Transverse colon (tissue), 3 donors: Measurements from ENCODE around the gene KSR1.

Experiments used
- EP300 ChIP-seq: sonication (generic); formaldehyde crosslinking; IDR thresholded peaks from one replicate; pipeline ENCODE4 v1.6.1; 2017; ENCODE audit warnings: antibody characterized with exemption, low read depth
- POLR2A ChIP-seq: fragments of 450-650 bp; IDR thresholded peaks from one replicate; pipeline ENCODE4 v1.6.1; 2016; ENCODE audit warnings: antibody characterized with exemption, mild to moderate bottlenecking, moderate library complexity
- POLR2AphosphoS5 ChIP-seq, 3 donors: sonication (generic); formaldehyde crosslinking; IDR thresholded peaks; one replicate each; pipeline ENCODE4 v1.6.1; 2016; ENCODE audit warnings: antibody characterized with exemption in 3 of 3

DNA sequence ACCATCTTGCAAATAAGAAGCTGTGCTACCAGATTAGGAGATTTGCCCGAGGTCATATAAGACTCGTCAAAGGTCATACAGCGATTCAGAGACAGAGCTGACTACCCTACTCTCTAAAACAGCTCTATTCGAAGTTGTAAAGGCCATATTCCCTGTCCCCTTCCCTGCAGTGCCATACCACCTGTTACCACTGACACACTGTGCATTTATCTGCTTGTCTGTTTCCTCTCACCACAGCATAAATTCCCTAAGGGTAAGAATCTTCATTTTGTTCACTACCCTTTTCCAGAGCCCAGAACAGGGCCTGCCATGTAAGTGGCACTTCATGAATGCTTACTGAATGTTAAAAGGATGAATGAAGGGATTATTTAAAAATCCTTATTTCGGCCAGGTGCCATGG, 3.4 kb upstream of the KSR1 start:
- TF ChIP-seq POLR2AphosphoS5 (IDR thresholded peaks at IDR 0.05) (no peak), POLR2A (no peak), EP300 (no peak)
